NCI-H226 (cell line): Measurements from ENCODE around the gene ZBTB7C.
A peak's percentile ranks its signal among the peaks of the same experiment; 100 is the strongest.

Experiments used
- DNase-seq: peaks from one replicate; pipeline ENCODE4 v3.0.0-alpha.2; 2015

ZBTB7C gene

DNA sequence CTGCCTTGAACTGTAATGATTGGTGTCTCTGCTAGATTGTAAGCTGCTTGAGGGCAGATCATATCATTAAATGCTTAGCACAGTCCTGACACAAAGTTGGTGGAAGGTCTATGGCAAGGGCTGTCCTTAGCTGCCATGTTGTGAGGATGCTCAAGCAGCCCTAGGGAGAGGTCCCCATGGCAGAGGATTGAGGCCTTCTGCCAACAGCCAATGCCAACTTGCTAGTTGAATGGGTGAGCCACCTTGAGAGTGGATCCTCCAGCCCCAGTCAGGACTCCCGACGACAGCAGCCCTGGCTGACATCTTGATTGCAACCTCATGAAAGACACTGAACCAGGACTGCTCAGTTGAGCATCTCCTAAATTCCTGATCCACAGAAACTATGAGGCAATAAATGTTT lies 363.4 kb downstream of the ZBTB7C start:
- no peak for DNase-seq

DNA sequence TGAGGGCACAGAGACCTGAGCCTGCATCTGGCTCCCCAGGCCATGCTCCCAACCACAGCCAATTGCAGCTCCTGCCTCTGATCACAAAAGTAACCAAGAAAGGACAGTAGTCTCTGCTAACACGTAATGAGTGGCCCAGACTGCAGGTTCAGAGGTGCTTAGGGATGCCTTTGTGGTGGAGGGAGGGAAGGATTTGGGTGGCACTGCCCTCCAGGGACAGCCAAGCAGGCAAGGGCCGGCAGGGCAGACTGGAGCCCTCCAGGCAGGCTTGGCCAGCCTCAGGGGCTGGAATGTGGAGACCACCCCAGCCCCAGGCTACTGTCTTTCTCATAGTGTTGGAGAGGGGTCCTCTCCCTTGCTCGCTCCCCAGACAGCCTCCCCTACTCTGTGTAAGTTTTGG lies 364.2 kb downstream of the ZBTB7C start:
- no peak for DNase-seq

DNA sequence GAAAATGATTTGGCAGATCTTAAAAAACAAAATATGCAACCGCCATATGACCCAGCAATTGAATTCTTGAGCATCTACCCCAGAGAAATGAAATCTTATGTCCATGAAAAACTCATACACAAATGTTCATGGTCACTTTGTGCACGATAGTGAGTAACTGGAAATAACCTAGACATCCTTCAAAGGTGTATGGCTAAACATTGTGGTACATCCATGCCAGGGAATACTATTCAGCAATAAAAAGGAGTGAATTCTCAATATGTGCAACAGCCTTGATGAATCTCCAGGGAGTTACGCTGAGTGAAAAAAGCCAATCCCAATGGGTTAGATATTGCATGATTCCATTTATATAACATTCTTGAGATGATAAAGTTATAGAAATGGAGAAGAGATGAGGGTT lies 366.0 kb downstream of the ZBTB7C start:
- no peak for DNase-seq

DNA sequence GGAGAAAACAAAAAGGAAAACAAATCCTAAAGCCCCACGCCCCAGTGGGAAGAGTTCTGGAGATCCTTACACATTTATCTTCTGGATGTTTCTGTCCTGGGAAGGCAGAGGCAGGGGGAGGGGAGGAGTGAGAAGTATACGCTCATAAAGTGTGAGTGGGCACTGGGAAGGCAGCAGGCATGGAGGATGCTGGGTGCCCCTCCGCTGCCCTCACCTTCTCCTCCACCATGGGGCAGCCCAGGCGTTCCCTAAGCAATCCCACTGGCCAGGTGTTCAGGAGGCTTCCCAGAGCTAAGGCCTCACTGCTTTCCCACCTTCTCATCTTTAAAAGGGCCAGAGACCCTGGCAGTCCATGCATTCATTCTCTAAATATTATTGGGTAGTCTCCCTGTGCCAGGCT lies 366.8 kb downstream of the ZBTB7C start:
- no peak for DNase-seq

DNA sequence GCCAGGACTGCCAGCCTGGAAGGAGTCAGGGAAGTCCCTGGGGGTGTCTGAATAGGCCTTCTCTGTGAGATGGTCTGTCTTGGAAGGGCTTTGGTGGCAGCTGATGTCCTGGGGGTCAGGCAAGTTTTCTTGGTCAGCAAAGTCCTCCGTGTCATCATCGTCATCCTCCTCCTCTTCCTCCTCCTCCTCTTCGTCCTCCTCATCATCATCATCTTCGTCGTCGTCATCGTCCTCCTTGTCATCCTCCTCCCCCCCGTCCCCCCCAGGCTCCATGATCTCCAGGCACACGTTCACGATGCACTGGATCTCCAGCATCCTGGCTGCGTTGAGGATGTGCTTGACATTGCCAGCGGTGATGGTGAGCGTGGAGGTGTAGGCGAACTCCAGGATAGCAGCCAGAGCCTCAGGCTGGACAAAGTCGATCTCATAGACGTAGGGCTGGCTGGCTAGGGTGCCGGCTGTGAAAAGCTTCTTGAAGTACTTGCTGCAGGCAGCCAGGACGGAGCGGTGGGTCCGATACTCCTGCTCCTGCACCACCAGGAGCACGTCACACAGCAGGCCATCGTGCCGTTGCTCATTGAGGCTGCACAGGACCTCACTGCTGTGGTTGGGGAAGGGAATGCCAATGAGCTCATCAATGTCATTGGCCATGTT lies 368.6 kb downstream of the ZBTB7C start:
- DNase-seq = no peak

DNA sequence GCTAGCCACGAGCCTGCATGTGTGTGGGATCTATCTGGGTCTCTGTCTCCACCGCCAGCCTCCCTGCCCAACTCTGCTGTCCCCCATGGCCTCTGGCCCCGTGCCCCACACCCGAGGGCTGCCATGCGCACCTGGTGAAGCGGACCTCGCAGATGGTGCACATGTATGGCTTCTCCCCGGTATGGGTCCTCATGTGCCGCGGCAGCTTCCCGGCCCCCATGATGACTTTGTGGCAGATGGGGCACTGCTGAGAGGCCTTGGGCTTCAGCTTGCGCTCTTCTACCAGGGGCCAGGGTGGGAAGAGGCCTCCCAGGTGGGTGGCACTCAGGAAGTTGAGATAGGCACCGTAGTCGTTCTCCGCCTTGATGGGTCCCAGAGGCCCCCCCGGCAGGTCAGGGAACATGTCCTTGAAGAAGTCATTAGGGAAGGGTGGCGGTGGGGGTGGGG lies 369.4 kb downstream of the ZBTB7C start:
- DNase-seq = no peak

DNA sequence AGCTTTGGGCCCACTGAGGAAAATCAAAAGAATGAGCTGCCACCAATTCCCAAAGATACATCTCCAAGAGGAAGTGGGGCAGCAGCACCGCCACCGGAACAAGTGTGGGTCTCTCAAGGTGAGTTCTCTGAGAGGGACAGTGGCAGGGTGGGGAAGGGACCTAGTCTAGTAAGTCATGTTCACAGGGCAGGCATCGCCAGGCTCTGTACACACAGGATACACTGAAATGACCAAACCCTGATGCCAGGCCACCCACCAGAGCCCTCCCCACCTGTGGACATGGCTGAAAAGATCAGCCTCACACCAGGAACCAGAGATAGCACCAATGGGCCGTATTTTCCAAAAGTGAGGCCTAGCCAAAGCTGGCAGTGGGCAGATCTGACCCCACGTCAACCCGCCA lies 370.5 kb downstream of the ZBTB7C start:
- no peak for DNase-seq

DNA sequence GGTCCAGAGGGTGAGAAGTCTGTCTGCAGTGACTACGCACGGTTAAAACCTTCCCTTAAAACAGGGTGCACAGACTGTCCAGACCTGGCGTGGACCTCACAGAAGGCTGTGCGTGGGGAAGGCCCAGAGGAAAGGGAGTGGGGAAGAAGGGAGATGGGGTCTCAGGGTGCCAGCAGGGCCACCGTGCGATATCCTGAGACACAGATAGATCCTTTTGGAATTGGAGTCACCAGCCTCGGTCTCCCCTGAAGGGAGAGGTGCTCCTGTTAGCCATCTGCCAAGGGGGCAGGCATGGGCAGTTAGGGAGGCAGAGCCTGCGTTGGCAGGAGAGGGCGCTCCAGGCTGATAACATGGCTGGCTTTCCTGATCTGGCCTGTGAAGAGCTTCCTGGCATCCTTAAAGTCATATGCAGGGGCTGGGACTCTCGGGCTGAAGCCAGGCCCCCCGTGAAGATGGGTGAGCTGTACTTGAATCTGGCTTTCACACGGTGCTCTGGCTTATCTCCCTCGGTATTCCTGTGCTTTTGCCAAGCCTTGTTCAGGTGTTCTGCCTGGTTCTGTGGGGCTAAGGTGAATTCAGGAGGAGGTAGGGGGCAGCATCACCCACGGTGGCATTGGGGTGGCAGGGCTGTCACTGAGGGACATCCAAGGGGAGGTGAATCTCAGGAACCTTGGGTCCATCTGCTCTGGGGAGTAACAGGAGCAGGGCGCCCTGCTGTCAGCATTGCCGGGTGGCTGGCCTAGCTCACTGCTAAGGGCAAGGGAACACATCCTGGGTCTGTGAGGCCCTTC lies 371.5 kb downstream of the ZBTB7C start:
- DNase-seq = no peak

DNA sequence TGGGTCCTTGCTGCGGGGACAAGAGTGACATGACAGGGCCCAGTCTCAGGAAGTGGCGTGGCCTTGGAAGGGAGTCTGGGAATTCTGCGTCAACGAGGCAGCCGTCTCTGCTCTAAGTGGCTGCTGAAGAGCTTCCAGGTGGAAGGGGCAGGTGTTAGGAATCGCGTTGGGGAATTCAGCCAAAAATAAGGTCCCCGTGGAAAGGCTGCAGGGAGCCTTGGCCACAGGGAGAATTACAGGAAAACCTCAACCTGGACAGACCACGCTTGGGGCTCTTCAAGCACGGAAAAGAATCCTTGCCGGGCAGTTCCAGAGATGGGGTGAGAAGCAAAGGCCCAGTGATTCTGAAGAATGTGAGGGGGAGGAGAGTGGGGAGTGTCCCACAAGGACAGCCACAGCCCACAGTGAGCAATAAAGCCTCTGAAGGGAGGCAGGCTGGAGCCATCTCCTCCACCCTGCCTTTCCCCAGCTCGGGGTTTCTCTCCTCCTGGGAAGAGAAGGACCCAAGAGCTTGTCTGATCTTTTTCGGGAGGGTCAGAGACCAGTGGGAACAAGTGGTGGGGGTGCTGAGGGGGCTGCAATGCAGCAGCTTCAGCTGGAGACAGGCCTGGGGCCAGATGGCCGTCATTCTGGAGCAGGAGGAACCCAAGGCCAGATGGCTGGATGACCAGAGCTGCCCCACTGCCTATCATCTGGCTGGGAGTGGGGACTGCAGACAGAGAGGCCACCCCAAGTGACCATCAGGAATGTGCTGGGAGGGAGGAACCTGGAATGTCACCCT lies 372.4 kb downstream of the ZBTB7C start:
- DNase-seq = no peak

DNA sequence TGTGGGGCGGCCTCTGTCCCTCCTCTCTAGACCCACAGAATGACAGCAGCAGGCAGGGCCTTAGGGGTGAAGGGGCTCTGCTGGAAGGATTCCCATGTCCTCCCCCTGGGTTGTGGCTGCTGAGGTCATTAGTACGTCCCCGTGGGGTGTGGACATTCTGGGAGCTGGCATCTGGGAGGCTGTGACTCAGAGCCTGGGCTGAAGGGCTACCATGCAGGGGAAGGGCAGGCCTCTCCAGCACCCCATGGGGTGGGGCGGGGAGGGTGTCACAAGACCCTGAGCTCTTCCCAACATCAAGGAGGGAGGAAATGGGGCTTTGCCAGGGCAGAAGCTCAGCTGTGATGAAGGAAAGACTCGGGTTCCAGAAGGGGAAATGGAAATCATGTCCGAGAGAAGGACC lies 373.0 kb downstream of the ZBTB7C start:
- no peak for DNase-seq

DNA sequence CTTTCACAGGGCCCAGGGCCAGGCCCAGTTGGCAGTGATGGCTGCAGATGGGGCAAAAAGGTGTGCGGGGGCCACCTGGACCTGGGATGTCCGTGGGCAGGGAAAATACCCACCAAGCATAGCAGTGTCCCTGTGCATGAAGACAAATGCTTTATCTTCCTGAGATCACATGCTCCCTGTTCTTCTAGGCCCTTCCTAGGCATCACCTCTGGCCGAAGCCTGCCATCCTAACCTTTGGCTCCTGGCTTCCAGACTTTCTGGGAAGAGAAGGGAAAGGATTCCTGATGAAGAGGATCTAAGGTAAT lies 373.7 kb downstream of the ZBTB7C start:
- DNase-seq = no peak

DNA sequence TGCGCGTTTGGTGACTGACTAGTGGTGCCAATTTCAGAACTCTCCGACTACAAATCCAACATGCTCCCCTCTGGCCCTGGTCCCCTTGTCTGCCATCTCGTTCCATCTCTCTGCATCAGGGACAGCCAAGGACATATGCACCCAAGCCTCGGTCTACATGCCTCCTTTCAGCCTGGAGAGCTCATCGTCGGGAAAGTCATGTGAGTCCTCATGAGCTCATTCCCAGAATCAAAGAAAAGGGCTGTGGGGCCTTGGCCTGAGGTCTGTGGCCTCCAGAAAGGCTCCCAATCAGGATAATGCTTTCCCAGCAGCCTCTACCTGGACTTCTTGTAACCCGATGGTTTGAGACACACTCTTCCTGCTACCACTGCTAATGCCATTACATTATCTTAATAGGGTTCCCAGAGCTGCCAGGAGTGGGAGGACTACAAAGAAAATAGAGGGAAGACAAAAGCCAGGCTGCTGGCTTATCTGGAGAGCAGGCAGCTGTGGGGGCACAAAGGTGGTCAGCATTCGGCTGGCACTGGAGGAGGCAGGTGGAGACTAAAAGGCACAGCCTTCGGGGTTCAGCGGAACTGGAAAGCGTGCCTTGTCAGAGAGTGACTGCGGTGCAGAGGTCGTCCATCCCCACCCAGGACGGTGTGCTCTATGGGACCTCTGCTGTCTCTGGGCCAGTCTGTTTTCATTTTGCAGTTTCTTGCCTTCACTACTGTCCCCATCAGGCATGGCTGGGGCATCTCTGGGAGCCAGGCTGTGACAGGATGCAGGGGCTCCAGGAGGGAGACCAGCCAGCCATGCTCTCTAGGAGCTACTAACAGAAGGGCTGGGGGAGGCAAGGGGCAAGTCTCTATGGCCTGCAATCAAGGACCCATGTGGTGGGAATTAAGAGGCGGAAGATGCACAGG lies 374.3 kb downstream of the ZBTB7C start:
- DNase-seq = no peak

DNA sequence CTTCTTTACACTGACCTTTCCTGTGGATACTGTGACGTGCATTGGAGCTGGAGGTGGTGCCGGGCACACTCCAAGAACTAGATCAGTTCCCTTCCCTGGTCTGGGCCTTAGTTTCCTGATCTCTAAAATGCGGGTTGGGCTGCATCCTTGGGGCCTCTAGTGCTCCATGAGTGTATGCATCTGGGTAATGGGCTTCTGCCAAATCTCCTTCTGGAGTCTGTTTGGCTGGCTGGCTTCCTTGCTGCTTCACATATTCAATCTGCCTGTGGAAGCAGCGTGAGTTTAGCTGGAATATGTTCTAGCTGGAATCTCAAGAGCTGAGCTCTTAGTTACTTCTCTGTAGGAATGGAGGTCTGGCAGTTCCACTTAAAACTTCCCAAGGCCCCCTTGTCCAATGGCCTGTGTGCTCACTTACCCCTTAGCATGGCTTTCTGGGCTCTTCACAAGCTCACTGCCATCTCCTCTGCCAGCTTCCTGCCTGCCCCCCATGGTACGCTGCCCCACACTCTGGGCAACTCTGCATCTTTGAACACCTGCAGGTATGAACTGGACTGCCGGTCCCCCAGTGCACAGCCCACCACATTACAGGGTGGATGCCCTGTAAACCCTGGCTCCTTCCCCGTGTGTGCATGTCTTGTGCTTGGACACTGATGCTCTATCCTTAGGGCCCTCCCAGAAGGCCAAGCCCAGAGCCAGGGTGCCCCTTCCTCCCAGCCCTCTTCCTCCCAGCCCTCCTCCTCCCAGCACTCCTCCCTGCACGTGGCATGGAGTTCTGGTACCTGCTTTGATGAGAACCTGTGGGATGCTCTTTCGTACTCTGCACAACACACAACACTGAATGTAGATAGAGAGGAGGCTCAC lies 375.2 kb downstream of the ZBTB7C start:
- no peak for DNase-seq

DNA sequence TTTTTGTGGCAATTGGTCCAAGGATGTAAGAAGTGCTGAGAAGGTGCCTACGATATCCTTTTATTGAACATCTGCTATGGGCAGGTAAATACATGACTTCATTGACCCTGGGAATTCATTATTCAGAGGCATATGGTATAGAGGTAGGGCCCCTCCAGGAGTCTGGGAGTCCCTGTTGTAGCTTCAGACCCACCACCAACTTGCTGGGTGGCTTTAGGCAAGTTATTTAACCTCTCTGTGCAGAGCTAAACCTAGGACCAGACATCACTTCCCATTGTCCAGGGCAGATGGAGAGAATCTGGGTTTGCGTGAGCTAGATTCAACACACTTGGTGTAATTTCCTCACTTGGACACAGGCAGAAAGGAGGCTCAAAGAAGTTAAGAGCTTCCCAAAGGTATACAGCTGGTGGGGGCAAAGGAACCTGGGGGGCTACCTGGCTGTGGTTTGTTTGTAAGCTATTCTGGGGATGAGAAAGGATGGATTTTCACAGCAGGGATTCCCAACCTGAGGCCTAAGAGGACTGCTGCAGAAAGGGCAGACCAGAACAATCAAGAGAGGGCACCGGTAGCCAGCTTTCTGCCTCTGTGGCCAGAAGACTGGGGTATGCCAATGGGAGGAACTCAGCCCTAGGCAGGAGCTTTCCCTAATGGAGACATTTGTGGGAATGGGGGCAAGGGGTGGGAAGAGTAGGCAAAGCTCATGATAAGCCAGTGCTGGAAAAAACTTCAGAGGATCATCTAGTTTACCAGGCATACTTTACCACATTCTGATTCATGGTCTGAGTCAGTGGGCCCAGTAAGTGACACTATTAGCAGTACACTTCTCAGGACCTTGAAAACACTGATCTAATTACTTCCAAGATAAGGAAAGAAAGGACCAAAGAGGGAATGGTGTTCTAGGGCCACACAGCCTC lies 376.1 kb downstream of the ZBTB7C start:
- peak; percentile 69 for DNase-seq

DNA sequence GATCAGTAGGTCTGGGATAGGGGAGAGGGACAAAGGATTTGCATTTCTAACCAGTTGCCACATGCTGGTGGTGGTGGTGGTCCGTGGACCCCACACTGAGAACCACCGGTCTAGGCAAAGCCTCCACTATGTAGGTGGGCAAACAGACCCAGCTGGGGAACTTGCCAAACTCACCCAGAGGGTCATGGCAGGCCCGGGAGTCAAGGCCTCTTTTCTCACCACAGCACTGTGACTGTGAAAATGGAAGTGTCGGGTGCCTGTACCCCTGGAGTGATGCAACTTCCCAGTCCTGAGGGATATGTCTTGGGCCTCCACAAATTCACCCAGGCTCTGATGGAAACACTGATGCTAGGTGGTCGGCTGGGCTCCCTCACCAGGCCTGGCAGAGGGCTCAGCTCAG lies 377.5 kb downstream of the ZBTB7C start:
- no peak for DNase-seq

DNA sequence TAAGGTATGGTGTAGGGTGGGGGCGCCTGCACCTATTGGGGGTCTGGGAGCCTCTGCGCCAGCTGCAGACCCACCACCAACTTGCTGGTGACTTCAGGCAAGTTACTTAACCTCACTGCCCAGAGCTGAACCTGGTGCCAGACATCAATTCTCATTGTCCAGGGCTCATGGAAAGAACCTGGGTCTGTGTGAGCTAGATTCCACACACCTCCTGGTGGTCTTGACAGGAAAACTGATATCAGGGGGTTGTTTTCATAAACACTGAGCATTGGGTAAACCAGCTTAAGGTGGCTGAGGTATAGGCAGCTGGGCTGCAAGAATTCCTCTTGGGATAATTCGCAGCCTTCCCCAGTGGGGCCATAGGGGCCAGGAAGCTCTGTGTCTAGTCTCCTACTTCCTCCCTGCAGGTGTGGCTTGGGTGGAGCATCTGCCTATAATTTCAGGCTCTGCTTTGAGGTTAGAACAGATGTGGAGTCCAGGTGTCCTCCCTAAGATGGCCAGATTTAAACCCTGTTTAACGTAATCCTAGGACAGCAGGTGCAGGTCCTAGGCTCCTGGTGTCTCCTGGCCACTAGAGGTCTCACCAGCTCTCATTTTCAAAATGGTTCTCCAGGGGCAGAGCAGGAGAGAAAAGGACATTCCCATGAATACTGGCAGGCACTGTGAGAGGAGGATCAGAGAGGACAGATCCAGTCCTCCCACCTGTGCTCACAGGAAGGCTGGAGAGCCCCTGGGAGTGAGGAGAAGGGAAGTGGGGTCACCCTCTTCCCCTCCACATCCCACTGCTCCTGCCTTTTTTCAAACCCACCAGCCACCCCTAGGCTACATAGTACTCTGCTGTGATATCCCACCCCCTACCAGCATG lies 378.3 kb downstream of the ZBTB7C start:
- DNase-seq = no peak

DNA sequence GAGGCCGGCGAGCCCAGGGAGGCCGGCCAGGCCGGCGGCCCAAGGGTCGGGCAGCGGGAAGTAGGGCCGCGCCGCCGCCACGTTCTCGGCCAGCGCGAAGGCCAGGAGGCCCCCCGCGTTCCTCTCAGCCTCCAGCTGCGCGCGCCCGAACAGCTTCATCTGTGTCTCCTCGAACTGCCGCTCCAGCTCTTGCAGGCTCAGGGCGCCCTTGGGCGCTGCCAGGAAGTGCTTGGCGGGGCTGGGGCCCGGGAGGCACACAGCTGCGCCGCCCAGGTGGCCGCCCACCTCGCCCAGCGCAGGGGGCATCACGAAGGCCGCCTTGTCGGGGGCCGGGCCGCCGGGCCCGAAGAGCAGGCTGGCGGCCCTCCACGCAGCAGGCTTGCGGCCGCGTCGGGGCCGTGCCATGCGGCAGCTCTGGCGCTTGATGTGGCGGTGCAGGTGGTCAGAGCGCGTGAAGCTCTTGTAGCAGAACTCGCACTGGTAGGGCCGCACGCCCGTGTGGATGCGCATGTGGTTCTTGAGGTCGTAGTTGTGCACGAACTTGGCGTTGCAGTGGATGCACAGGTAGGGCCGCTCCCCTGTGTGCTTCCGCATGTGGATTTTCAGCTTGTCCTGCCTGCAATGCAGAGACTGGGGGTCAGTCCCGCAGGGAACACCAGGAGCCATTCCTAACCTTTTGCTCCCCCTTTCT lies 379.7 kb downstream of the ZBTB7C start:
- DNase-seq = no peak

DNA sequence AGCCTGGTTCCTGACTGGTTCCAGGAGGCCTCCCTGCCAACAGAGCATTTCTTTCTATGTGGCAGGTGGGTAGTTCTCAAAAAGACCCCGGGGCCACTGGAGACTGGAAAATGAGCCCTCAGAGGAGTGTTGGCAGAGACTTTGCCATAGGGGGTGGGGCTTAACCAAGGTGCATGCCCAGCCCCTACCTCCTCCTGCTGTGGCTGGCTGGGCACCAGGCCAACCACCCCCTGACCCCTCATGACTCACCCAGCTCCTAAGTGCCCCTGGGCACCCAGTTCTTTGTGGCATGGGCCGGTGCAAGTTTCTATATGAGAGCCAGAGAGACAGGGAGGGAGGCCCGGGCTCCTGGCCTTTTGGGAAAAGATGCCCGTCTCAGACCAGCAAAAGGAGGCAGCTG lies 380.5 kb downstream of the ZBTB7C start:
- no peak for DNase-seq

DNA sequence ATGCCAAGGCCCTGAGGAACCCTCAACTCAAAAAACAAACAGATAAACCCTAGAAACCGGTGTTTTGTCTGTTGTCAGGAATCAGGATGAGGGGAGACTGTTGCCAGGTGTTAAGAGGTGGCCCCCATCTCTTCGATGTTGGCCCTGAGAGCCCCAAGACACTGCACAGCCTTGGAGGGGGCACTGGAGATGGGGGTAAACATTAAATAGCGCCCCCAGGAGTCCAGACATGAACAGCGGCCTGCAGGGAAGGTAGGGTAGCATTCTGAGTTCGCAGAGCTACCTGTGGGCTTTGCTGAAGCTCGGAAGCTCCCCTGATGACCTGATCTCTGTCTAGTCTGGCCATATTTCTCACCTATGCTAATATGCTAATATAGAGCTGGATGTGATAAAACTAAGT lies 381.1 kb downstream of the ZBTB7C start:
- no peak for DNase-seq
